H1 (cell line): ENCODE results near the gene JOSD2. TPM values are rescaled to one million over a fixed set of nuclear protein-coding genes. Genes with fewer than 3 reads are reported as not detected.

Experiments used
- CTBP2 ChIP-seq: IDR thresholded peaks from 2 replicates; pipeline ENCODE4 v1.7.0; 2011; ENCODE audit warnings: borderline replicate concordance, mild to moderate bottlenecking, moderate library complexity, mixed read lengths, low read length; ENCODE audit not compliant: insufficient read depth, insufficient read length
- KDM1A ChIP-seq: fragments of 200-600, 300-600 bp; sonication (generic); IDR thresholded peaks from 2 replicates; pipeline ENCODE4 v1.7.1; 2016; ENCODE audit warnings: mild to moderate bottlenecking, low read length, borderline replicate concordance
- polyA plus RNA-seq, 7 experiments: library from polyadenylated mRNA; depleted of rRNA in 3 of 7; stranded (reverse) in 5 of 7; unstranded in 2 of 7; fragments of >200 nt in 5 of 7; fragments of 200-250 nt in 2 of 7; gene quantifications; 1 replicate in 5 of 7; 2 replicates in 1 of 7; 4 replicates in 1 of 7; pipeline versions ENCODE4 v1.2.1 to v1.2.3, GENCODE V29; 2011 to 2013; ENCODE audit warnings: missing spikeins in 2 of 7, mixed read lengths in 2 of 7
- total RNA-seq: library from RNA; stranded (reverse); fragmentation: NEBNext Ultra II Directional; extraction: Animal tissue kit (Norgen Biotek cat#: 25700); gene quantifications from 2 replicates; pipeline ENCODE4 v1.2.1, GENCODE V29; 2021

The JOSD2 gene
- total and polyA plus RNA-seq, 2 of the 8 experiments (the other 6 are each of a cell fraction or from before 2014, with no cell fraction given), result 1.9 to 6.6 TPM

- TF ChIP-seq CTBP2 (no peak), KDM1A (no peak)
- TF ChIP-seq, all 59 proteins: peak for 0
These were observed 3.6 kb downstream of the JOSD2 start (continued) for GRCh38 chr19:50507376-50507775.
